ENCODE measurements around the gene OLFM1.

OLFM1 gene

DNA sequence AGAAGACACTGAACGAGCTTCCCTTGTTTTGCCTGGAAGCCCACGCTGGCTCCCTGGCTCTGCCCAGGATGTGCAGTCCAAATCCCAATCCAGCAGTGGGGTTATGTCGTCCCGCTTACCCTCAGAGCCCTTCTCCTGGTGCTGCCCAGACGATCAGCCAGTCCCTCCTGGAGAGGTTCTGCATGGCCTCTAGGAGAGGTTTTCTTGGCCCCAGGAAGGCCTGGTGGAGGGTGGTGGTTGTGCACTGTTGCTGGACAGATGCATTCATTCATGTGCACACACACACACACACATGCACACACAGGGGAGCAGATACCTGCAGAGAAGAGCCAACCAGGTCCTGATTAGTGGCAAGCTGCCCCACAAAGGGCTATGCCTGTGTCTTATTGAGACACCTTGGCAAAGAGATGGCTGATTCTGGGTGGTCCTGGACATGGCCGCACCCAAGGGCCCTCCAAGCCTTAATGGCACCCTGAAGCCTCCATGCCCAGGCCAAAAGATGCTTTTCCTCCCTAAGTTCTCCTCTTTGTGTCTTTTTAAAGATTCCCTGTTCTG is 10.5 kb upstream of the OLFM1 start:
- DNase-seq, result no peak

DNA sequence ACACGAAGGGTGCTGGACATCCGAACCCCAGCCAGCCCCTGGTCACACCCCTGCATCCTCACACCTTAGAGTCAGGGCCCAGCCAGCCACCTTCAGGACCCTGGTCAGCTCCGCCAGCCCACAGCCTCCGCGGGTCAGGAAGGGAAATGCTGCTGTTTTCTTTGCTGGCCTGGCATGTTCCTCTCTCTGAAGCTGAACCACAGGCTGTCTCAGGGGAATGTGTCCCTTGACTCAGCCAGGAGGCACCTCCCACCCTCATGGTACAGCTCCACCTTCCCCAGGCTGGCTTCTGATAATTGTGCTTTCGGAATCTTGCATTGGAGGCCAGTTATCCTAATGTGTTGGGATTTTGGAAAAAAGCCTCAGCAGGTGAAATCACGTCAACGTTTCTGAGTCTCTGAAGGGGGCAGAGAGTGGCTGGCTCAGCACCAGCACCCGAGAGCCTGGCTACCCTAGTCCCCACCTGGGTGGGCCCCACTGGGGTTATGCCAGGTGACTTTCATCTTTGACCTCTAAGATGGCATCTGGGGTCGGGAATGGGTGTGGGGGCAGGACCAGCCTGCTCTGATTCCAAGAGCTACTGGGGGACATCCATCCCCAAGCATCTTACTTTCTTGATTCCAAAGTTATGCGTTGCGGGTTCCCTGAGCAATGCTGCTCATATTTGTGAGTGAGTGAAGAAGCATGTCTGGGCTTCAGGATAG is 9.8 kb upstream of the OLFM1 start:
- peak in 2 of 3 donors; percentile 39 to 44 for DNase-seq

DNA sequence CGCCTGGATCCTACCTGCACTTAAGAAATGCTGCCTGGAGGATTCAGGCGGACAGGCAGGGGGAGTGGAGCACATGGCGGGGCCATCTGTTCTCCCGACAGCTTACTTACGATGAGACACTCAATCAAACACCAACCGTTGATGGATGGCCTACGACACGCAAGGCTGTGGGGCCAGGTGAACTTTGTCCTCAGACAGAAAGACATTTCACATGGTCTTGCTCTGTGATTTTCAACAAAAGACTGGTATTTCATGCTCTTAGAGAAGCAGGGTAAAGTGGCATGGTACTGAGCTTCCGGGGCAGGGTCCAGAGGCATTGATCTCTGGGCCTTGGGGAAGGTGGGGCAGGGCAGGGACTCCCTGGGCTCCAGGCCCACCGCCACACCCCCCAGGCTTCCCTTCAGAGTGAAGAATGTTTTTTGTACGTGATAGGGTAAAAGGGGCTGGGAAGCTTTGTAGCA is 9.1 kb upstream of the OLFM1 start:
- DNase-seq, result no peak

DNA sequence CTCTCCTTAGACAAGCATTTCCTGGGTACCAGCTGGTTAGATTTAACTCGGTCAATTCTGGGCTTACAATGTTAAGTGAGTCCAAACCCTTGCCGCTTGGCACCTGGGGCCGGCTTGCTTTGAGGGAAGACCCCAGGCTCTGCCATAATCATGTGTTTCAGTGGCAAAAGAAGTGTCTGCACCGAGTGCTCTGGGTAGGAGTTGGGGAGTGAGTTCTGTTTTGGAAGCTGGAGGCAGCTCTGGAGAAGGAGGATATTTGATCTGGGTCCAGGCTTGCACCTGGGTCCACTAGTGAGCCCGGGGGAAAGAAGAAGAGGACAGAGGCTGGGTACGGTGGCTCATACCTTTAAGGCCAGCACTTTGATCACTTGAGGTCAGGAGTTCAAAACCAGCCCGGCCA is 8.4 kb upstream of the OLFM1 start:
- DNase-seq, result no peak

DNA sequence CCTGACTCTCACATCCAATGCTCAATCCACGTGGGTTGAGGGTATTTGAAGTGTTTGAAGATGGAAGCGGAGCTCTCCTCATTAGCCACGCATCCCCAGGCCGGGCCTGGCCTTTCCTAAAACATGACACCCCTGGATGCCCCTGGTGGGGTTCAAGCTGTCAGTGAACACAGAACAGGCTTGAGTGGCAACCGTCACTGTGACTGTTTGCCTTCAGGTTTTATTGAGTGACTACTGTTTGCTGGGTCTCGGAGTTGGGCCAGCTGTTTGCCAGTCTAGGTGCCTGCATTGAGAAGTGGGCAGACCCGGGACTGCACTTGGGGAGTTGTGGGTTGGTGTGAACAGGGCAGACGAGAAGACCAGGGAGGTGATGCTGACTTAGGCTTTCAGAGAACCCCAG is 7.8 kb upstream of the OLFM1 start:
- no peak for DNase-seq

DNA sequence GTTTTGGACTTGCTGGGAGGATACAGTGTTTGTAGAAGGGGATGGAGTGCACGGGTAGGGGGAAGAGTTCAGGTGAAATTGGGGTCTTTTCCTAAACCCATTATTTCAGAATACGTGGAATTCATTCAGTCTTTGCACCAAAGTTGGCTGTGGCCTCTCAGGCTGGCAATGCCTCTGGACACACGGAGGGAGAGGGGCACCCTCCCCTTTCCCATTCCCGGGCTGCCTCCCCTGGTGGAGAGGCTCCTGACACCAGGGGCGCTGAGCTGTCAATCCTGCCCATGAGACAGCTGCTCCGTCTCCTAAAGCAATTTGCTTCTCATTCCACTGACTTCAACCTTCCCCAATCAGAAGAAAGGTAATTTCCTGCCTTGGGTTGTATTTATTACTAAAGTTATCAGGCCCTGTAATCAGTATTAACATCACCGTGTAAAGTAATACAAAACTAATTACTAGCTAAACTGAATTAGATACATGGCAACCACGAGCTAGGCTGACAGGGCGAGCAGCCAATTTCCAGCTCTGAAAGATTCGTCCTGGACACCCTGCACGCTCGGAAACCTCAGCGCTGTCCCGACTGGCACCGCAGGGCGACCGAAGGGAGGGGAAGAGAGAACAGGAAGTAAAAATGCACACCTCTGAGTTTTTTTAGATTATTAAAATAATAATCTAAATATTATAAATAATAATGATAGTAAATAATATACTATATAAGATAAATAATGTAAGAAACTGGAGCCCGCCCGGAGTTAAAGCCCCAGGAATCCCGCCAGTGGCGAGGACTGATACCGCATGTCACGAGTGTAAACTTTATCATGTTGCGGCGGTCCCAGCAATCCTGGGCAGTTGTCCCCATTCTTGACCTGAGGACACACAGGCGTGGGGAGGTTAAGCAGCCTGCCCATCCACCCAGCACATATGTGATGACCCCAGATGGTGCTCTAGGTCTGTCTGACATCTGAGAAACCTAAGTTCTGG is 6.9 kb upstream of the OLFM1 start:
- DNase-seq, result no peak

DNA sequence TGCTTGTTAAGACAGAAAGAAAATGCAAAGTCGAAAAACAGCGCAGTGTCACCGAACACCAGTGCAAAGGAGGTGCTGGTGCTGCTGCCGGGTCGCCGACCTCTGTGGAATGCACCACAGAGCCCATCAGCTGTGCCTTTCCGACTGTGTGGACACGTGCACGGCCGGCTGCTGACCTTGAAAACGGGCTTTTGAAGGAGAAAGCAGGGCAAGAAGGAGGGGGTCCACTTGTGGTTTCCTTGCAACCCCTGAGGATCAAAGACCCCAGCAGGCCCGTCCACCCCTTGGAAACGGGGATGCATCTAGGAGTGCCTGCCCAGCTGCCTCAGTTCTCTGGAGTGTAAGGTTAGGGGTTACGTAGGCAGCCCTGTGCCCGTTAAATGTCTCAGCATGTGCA is 6.2 kb upstream of the OLFM1 start:
- DNase-seq, result no peak

DNA sequence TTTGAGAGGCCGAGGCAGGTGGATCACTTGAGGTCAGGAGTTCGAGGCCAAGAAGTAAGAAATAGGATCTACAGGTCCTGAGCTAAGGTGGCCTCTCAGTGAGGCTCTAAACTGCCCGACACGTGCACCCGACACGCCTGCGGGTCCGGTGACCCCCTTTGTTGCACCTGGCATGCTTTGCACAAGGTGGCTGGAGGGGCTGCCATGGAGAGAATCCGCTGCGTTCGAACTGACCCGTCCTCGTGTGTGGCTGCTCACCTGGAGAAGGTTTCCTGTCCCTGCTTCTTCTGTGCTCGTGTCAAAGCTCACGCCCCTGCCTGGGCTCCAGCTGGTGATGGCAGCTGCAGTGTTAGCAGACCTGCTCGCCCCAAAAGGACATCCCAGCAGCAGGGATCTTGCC is 5.7 kb upstream of the OLFM1 start:
- DNase-seq, result no peak

DNA sequence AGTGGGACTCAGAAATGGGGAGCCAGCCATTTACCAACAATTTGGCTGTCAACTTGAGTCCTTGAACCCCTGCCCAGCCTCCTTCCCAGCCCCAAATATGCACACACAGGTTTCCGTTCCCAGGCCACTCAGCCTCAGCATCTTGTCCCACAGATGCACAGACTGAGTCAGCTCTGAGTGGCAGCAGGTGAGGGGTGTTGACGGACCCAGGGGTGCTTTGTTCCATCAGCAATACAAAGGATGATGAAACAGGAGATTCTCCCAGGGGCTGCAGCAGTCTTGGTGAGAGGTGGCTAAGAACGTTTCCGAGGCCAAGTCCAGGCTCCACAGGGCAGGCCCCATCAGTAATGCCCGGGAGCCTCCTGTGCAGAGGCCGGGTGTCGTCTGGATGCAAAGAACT is 4.9 kb upstream of the OLFM1 start:
- DNase-seq, result no peak

DNA sequence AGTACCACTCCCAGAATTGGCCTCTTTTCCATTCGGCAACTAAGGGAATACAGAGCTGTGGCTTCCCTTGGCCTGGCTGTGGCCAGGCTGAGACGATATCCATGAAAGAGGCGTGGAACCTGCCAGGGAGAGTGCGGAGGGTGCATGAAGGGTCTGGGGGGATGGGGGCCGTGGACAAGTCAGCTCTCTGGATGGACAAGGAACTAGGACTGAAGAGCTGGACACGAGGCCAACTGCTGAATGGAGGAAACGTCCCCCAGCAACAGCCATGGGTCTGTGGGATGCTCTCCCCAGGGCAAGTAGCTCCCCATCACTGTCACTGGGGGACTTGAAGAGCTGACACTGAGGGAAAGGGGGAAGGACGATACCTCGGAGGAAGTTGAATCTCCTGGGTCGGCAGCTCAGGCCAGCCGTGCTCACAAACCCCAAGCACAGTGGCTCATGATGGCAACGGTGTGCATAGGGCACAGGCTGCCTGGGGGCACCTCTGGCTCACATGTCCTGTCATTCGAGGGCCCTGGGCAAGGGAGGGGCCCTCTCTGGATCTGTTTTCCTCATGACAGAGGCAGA is 4.1 kb upstream of the OLFM1 start:
- DNase-seq, result no peak

DNA sequence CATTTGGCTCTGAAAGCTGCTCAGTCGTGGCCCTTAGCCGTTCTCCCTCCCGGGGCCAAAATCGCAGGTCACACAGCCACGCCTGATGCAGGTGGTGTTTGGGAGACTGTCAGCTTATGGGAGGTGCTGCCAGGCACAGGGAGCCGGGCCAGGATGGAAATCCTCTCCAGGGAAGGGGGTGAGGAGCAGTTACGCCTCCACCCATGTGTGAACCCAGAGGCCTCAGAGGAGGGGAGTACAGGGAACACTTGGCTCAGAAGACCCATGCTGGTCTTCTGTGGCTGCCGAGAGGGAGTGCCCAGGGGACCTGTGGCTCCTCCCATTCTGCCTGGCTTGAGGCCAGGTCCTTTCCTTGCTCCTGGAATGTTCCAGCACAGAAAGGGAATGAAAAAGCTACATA is 3.6 kb upstream of the OLFM1 start:
- no peak for DNase-seq

DNA sequence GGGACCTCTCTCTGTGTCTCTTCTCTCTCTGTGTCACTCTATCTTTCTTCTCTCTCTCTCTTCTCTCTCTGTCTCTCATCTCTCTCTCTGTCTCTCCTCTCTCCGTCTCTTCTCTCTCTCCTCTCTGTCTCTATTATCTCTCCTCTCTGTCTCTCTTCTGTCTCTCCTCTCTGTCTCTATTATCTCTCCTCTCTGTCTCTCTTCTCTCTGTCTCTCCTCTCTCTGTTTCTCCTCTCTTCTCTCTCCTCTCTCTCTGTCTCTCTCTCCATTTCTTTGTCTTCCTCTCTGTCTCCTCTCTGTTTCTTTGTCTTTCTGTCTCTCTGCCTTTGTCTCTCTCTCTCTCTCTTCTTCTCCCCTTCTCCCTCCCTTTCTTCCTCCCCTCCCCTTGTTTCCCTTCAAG is 3.2 kb upstream of the OLFM1 start:
- DNase-seq, result no peak

DNA sequence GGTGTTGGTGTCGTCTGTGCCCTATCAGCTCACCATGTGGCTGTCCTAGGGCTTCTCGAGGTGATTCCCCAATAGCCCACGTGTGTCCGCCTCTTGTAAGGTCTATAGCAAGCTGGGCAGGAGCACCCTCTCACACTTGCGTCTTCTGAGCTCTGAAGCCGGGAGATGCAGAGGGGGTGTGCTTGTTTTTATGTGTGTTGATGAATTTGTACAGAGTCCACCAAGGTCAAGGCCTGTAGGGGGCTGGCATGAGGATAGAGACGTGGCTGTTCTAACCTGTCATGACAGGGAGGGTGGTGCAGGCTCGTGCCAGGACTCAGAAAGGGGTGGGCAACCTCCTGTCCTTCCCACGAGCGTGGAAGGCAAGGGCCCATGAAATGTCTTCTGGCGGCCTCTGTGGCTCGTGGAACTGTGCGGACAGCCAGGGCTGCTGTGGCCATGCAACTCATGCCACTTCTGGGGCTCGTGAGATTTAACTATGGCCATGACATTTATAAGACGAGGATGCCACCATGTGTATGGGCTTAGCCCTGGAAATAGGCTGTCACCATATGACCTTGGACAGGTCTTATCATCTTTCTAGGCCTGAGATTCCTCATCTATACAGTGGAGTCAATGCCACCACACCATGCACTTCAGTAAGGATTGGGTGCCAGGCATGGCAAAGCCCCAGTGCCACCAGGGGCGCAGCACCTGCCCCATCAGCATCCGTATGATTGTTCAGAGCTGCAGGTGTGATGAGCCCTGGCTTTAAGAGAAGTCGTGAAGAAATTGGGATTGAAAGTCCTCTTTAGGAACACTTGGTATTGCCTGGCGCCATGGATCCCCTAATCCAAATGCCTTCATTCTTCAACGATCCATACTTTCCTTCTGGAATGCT is 2.3 kb upstream of the OLFM1 start:
- no peak for DNase-seq

DNA sequence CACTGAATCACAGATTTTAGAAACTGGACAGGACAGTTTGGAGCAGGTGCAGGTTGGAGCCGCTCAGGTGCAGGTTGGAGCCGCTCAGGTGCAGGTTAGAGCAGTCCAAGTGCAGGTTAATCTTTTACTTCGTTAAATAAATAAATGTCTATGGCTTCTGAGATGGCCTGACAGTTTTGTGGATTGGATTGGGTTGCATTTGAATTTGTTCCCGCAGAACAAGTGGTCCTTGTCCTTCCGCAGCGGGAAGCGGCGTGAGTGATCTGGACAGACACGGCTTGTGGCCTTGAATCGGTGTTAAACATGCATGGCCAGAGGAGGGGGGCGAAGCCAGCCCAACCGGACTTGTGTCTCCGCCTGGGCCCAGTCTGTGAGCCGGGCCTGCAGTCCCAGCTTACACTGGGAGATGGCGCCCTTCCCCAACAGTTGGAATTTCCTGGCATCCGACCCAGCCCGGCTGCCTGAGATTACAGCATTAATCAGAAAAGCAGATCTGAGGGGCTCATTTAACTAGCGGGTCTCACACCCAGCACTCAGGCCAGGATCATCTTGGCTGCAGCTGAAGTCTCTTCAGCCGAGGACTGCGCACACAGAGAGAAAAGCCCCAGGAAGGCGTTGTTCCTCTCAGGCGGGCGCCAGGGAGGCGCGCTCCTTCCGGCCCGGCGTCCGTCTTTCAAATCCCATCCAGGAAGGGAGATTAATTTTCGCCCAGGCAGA is 1.5 kb upstream of the OLFM1 start:
- DNase-seq, result peak; percentile 59 to 77 (median 69)

DNA sequence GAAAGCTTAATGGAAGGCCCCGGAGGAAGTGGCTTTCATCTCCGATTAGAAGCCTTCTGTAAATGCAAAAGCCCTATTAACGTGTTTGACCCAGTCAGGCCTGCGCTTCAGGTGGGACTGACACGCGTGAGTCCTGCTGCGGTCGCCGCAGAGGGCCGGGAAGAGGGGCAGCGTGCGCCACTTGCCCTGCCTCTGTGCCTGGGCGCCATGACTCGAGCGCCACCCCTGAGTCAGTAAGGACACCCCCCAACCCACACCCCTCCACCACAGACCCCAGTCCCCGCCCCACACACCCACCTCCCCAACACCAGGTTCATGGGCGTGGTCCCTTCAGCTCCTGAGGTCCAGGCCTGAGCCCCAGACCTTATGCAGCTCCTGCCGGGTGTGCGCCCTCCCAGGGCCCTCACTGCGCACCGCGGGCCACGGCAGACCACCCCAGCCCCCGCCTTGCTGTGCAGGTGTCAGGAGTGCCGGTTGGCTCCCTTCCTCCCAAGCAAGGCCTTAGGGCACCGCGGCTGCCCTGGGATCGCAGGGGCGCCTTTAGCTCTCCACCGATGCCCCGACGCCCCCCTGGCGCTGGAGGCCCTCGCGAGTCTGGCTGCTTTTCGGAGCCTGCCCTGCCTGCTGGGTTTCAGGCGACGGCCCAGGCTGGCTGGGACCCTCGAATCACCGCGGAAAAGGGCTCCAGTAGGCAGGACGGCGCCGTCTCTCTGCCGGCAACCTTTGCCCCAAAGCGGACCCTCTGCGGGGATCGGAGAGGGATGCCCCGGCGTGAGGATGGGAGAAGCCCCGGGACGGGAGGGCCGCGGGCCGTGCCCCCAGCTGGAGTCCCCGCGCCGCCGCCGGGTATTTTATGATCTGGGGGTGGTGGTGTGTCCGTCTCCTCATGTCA is 625 bp upstream of the OLFM1 start:
- no peak for DNase-seq

DNA sequence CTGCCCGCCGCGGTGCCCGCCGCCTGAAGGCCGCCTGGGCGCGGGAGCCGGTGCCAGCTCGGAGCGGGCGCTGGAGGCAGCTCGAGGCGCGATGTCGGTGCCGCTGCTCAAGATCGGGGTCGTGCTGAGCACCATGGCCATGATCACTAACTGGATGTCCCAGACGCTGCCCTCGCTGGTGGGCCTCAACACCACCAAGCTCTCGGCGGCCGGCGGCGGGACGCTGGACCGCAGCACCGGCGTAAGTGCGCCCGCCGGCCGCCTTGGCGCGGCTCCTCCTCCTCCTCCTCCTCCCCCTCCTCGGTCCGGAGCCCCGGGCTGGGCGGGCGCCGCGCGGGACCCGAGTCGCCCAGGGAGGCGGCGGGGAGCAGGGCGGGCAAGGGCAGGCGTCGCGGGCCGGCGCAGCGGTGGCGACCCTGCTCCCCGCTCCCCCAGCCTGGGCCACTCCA is 455 bp downstream of the OLFM1 start:
- DNase-seq, result no peak

DNA sequence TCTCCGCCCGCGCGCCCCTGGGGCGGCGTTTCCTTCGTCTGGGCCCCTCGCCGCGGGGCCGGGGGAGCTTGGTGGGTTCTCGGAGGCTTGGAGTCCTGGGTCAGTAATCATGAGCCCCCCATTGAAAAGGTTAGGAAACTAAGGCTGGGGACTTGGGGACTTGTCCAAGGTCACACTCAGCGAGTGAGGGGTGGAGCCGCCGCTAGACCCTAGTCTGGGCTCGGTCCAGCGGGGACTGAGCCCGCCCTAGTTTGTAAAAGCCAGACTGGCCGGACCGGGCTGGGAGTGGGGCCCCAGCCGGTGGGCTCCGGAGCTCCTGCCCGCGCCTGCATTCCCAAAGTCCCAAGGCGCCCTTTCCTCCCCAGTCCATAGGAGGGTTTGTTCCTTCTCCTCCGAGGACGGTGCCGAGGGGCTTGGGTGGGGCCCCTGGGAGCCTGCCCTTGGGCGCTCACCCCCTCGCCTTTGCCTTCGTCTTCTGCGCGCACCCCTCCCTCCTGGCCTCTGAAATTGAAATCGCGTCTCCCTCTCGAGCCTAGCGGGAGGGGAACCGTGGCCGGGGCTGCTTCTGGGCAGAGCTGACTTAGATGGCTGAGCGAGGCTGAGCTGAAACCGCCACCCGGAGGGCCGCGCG is 995 bp downstream of the OLFM1 start:
- no peak for DNase-seq

DNA sequence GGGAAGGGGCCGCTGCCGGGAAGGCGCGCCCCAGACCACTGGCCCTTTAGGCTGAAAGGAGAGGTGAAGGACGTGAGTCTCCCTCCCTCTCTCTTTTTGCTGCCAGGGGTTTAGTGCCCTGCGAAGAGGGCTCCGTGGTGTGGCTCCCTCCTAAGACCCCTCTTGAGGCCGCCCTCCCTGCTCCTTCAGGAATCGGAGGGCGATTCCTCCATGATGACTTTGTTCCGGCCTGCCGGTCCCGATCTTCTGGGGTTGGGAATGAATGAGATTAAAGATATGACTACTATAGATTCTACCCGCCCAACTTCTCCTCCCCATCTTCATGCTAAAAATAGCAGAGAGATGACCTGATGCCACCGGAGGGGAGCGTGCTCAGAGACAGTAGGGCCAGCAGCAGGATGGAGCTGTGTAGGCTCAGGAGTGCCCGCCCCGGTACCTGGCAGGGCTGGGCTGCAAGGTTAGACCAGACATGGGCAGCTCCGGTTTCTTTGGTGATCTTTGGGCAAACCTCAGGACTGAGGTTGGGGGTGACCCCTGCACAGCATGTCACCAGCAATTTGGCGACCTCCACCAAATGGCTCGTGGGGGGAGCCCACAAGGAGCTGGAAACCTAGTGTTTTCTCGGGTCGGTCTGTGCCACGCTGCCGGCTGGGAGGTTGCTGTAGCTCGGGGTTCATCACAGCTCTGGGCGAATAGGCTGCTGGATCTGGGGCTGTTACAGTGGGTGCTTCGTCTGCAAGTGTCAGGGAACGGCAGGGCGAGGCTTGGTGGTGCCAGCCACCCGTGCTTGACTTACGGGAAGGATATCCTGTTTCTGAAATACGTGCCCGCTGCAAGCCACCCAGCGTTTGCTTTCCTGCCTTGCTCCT is 1.7 kb downstream of the OLFM1 start:
- DNase-seq, result no peak

DNA sequence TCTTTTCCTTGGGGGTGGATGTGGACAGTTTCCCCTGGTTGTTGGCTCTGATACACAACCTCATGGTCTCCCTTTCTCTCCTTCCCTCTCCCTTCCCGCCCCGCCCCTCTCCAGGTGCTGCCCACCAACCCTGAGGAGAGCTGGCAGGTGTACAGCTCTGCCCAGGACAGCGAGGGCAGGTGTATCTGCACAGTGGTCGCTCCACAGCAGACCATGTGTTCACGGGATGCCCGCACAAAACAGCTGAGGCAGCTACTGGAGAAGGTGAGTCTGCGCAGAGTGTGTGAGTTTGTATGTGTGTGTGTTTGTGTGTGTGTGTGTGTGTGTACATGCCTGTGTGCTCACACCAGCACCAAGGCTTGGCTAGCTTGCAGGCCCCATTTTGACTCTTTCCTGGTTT is 2.6 kb downstream of the OLFM1 start:
- DNase-seq, result no peak

Measured in suppressor macrophage treated with lipopolysaccharide for 1 hour (primary cell).